Testis (tissue), 3 donors: ENCODE results near the gene SLC37A1. TPM values are rescaled to one million over a fixed set of nuclear protein-coding genes. Genes with fewer than 3 reads are reported as not detected.

Experiments used
- DNase-seq: peaks from one replicate; pipeline ENCODE4 v3.0.0-alpha.2; 2019
- H3K27ac ChIP-seq, 2 donors: fragments of 200-600 bp; sonication (generic); one replicate each; pipeline ENCODE4 v1.5.1; 2019
- H3K27me3 ChIP-seq: fragments of 200-600 bp; sonication (generic); one replicate; pipeline ENCODE4 v1.5.1; 2019
- H3K36me3 ChIP-seq: fragments of 200-600 bp; sonication (generic); one replicate; pipeline ENCODE4 v1.5.1; 2017; ENCODE audit warnings: low read depth; ENCODE audit errors: missing control alignments
- H3K4me1 ChIP-seq: fragments of 200-600 bp; sonication (generic); one replicate; pipeline ENCODE4 v1.5.1; 2019
- H3K4me3 ChIP-seq, 2 donors: fragments of 200-600 bp; sonication (generic); one replicate each; pipeline ENCODE4 v1.5.1; 2017 to 2019
- H3K9me3 ChIP-seq: fragments of 200-600 bp; sonication (generic); one replicate; pipeline ENCODE4 v1.5.1; 2017
- POLR2A ChIP-seq: fragments of 450-650 bp; IDR thresholded peaks from one replicate; pipeline ENCODE4 v1.6.1; 2017; ENCODE audit warnings: antibody characterized with exemption, mild to moderate bottlenecking, moderate library complexity
- WGBS, 2 donors: methylation state at CpG; one replicate each; pipeline ENCODE4 v1.1.5; 2018; 5-methylcytosine and 5-hydroxymethylcytosine counted together
- intact Hi-C: fragments of 100-400 bp; cut with DNase I; formaldehyde crosslinking; loops from one replicate; pipeline ENCODE4 v1.15.1; 2023; ENCODE audit warnings: low total_unique reads
- polyA plus RNA-seq: library from polyadenylated mRNA; stranded (reverse); fragments of 350-450 nt; fragmentation: Illumina TruSeq; extraction: RNeasy Lipid Tissue Mini Kit (QIAGEN cat#74804); gene quantifications from one replicate; pipeline ENCODE4 v1.2.3, GENCODE V29; 2014; ENCODE audit warnings: low read depth, low replicate concordance; ENCODE audit not compliant: insufficient read depth
- total RNA-seq, 2 donors: library from RNA; depleted of rRNA; stranded (reverse); fragments of >200 nt; gene quantifications; one replicate each; pipeline ENCODE4 v1.2.3, GENCODE V29; 2016
- TF ChIP-seq, protein P1 (sequence below), 3 experiments: fragments of 450-650 bp in 2 of 3; fragments of 200-600 bp in 1 of 3; sonication (generic) in 1 of 3; IDR thresholded peaks; one replicate each; pipeline ENCODE4 v1.5.1; 2016 to 2019; ENCODE audit warnings: antibody characterized with exemption in 3 of 3, mild to moderate bottlenecking in 2 of 3, moderate library complexity in 1 of 3

The SLC37A1 gene
- total and polyA plus RNA-seq, 3 donors from 2014 or later: 22.6 to 48.3 (median 24.3) TPM

DNA sequence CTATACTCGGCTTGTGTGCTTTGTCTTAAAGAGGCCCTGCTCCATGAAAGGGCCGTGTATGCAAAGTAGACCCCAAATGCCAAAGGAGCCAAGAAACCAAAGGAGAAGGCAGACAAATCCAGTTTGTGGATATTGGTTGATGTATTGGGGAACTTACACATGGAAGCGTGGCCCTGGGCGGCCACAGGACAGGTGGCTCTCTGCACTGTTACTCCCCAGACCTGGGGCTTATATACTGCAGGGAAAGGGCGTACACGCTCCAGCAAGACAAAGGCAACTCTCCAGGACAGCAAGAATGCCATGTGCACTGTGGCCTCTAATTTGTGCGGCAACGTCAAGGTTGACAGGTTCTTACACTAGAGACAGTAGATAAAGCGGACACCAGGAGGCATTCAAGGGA is 42.4 kb upstream of the SLC37A1 start:
- TF ChIP-seq POLR2A: no peak
- TF ChIP-seq, protein P1, sequence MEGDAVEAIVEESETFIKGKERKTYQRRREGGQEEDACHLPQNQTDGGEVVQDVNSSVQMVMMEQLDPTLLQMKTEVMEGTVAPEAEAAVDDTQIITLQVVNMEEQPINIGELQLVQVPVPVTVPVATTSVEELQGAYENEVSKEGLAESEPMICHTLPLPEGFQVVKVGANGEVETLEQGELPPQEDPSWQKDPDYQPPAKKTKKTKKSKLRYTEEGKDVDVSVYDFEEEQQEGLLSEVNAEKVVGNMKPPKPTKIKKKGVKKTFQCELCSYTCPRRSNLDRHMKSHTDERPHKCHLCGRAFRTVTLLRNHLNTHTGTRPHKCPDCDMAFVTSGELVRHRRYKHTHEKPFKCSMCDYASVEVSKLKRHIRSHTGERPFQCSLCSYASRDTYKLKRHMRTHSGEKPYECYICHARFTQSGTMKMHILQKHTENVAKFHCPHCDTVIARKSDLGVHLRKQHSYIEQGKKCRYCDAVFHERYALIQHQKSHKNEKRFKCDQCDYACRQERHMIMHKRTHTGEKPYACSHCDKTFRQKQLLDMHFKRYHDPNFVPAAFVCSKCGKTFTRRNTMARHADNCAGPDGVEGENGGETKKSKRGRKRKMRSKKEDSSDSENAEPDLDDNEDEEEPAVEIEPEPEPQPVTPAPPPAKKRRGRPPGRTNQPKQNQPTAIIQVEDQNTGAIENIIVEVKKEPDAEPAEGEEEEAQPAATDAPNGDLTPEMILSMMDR (IDR thresholded peaks at IDR 0.05): no peak
- Histone ChIP-seq H3K36me3 (no peaks in the 10 kb centered on the region), H3K27ac (no peak overlapping the region), H3K4me3 (no peak overlapping the region), H3K4me1 (no peaks in the 10 kb centered on the region), H3K27me3 (no peaks in the 10 kb centered on the region), H3K9me3 (no peaks in the 10 kb centered on the region)
- 93 to 94% methylated on average over 9 of the region's 9 CpGs for WGBS, 2 donors
- DNase-seq: no peak
- intact Hi-C loops: no loop called here

DNA sequence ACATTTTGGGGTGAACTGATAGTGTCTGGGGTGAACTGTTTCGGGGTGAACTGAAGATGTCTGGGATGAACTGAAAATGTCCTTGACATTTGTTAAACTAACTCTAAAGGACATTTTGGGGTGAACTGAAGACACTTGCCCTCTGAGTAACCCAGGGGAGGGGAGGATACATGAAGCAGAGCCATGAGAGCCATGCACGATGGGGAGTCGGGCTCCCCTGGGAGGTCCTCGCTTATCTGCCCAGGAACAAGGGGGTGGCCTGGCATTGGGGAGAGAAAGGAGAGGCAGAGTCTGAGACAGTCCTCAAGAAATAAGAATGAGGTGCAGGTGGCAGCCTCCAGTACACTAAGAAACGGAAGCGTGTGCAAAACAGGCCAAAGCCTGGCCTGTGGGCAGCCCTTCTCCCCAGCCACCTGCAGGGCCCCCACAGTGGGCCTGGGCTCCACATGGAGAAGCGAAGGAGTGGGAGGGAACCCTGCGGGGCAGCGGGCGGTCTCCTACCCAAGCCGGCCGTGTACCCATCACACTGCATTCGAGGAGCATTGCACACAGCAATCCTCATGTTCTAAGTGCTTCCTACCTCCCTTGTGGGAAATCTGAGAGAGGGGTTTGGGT is 41.8 kb upstream of the SLC37A1 start:
- Histone ChIP-seq H3K4me3 (no peak overlapping the region), H3K27me3 (no peaks in the 10 kb centered on the region), H3K36me3 (no peaks in the 10 kb centered on the region), H3K27ac (no peak overlapping the region), H3K4me1 (no peaks in the 10 kb centered on the region), H3K9me3 (no peaks in the 10 kb centered on the region)
- TF ChIP-seq, protein P1 (IDR thresholded peaks at IDR 0.05): no peak
- TF ChIP-seq POLR2A: no peak
- no peak for DNase-seq
- 88 to 91% methylated on average over 13 of the region's 13 CpGs for WGBS, 2 donors
- intact Hi-C loops: no loop called here

DNA sequence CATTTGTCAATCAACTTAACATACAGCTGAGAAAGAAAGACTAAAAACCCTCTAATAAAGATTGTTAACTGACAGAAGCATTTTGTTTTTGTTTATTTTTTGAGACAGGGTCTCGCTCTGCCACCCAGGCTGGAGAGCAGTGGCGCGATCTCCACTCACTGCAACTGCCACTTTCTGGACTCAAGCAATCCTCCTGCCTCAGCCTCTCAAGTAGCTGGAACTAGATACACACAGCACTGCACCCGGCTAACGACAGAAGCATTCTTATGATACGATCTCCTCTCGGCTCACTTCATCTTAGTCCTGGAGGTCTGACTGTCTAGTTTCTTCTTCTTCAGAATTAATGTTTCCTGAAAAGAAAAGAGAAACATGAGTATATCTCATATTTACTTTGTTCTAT is 41.1 kb upstream of the SLC37A1 start:
- H3K4me3 ChIP-seq: no peak overlapping the region
- no peaks in the 10 kb centered on the region for H3K9me3 ChIP-seq
- no peak for DNase-seq
- TF ChIP-seq, protein P1 (IDR thresholded peaks at IDR 0.05): no peak
- no peak for TF ChIP-seq POLR2A
- intact Hi-C loops: no loop called here
- H3K27me3 ChIP-seq: no peaks in the 10 kb centered on the region
- H3K4me1 ChIP-seq: no peaks in the 10 kb centered on the region
- no peak overlapping the region for H3K27ac ChIP-seq
- H3K36me3 ChIP-seq: no peaks in the 10 kb centered on the region
- WGBS, 2 donors: 82 to 87% methylated on average over 7 of the region's 7 CpGs

DNA sequence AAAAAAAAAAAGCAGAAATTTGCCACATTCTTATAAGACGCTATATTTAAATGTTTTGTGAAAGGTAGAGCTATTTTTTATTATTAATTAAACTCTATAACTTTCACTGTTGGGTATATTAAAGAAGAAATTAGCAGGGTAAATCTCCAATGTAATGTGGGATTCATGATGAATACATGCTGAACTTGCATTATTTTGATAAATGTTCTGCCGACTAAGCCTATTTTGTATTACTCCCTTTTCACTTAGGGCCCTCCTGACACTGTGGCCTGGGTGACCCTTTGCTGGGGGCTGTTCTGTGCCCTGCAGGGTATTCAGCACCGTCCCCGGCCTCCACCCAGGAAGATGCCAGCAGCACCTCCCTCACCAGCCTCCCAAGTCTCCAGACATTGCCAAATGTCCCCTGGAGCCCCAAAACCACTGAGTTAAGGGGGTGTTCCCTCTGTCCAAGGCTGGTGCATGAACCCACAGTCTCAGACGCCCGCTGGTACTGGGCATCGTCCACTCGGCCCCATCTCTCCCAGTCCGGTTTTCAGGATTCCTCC is 40.1 kb upstream of the SLC37A1 start:
- Histone ChIP-seq H3K4me3 (no peak overlapping the region), H3K9me3 (no peaks in the 10 kb centered on the region), H3K27ac (no peak overlapping the region), H3K27me3 (no peaks in the 10 kb centered on the region), H3K36me3 (no peaks in the 10 kb centered on the region), H3K4me1 (no peaks in the 10 kb centered on the region)
- DNase-seq: no peak
- WGBS, 2 donors: 88 to 91% methylated on average over 8 to 9 of the region's 9 CpGs
- intact Hi-C loops: no loop called here
- TF ChIP-seq, protein P1 (IDR thresholded peaks at IDR 0.05): no peak
- TF ChIP-seq POLR2A: no peak
